NCI-H2107 treated with DMSO at 0.1 percent for 48 hours (cell line): ENCODE measurements around the gene ARHGAP35.
"Not testable (repeated sequence)": the region's sequence is repeated elsewhere in the genome, so short reads cannot be mapped to it uniquely, and the experiment has no call there.

ENCODE experiments used
- DNase-seq: peaks from one replicate; lab custom pipeline; 2025; ENCODE audit not compliant: unreplicated experiment; lab: John Stamatoyannopoulos, UW

The ARHGAP35 gene

GRCh38 chr19:46860846-46861690, at the start of gene ARHGAP35:
Gene ARHGAP35, plus strand, starts transcription at chr19:46860997. Its CDS starts 57,679 bp downstream, at chr19:46918676.
- no peak for DNase-seq

GRCh38 chr19:46812977-46813838, 47.6 kb upstream of the ARHGAP35 start:
- no peak for DNase-seq

- DNase-seq = no peak
Measured at GRCh38 chr19:46813839-46814358, 46.9 kb upstream of the ARHGAP35 start.

GRCh38 chr19:46815833-46816627, 44.8 kb upstream of the ARHGAP35 start:
- DNase-seq = no peak

GRCh38 chr19:46818812-46819211, 42.0 kb upstream of the ARHGAP35 start:
- DNase-seq = no peak

- no peak for DNase-seq
Measured at GRCh38 chr19:46821512-46822409, 39.0 kb upstream of the ARHGAP35 start.

- not testable (repeated sequence) for DNase-seq
Measured at GRCh38 chr19:46822410-46822787, 38.4 kb upstream of the ARHGAP35 start.

GRCh38 chr19:46823049-46823448, 37.7 kb upstream of the ARHGAP35 start:
- DNase-seq = no peak

- peak; percentile 73 for DNase-seq
Measured at GRCh38 chr19:46824890-46825730, 35.7 kb upstream of the ARHGAP35 start.

- DNase-seq = no peak
Measured at GRCh38 chr19:46825731-46826055, 35.1 kb upstream of the ARHGAP35 start.

GRCh38 chr19:46828484-46828883, 32.3 kb upstream of the ARHGAP35 start:
- no peak for DNase-seq

- no peak for DNase-seq
Measured at GRCh38 chr19:46830864-46831263, 29.9 kb upstream of the ARHGAP35 start.

- no peak for DNase-seq
Measured at GRCh38 chr19:46834121-46834520, 26.7 kb upstream of the ARHGAP35 start.

GRCh38 chr19:46834984-46835383, 25.8 kb upstream of the ARHGAP35 start:
- DNase-seq = no peak

GRCh38 chr19:46838160-46838559, 22.6 kb upstream of the ARHGAP35 start:
- DNase-seq = no peak

- DNase-seq = no peak
Measured at GRCh38 chr19:46839752-46840497, 20.9 kb upstream of the ARHGAP35 start.

- DNase-seq = peak; percentile 44
Measured at GRCh38 chr19:46840498-46840942, 20.3 kb upstream of the ARHGAP35 start.

GRCh38 chr19:46841458-46842083, 19.2 kb upstream of the ARHGAP35 start:
- DNase-seq = no peak
